Hepatic stellate cell (primary cell): ENCODE results near the gene ZMYND11.
"Not testable (repeated sequence)": the region's sequence is repeated elsewhere in the genome, so short reads cannot be mapped to it uniquely, and the experiment has no call there.

ENCODE experiments used
- DNase-seq: peaks from one replicate; pipeline ENCODE4 v3.0.0; 2011; ENCODE audit warnings: low spot score

ZMYND11 gene

GRCh38 chr10:285216-285615, 150.0 kb downstream of the ZMYND11 start:
- no peak for DNase-seq

- no peak for DNase-seq
Measured at GRCh38 chr10:287026-287709, 151.9 kb downstream of the ZMYND11 start.

- DNase-seq, result peak; percentile 29
Measured at GRCh38 chr10:287814-288213, 152.6 kb downstream of the ZMYND11 start.

- DNase-seq, result no peak
Measured at GRCh38 chr10:288316-289200, 153.3 kb downstream of the ZMYND11 start.

- DNase-seq, result no peak
Measured at GRCh38 chr10:289581-289980, 154.3 kb downstream of the ZMYND11 start.

GRCh38 chr10:290026-290725, 154.9 kb downstream of the ZMYND11 start:
- DNase-seq, result no peak

GRCh38 chr10:293636-294035, 158.4 kb downstream of the ZMYND11 start:
- DNase-seq, result no peak

GRCh38 chr10:297567-297966, 162.3 kb downstream of the ZMYND11 start:
- DNase-seq, result peak; percentile 70

GRCh38 chr10:298033-298432, 162.8 kb downstream of the ZMYND11 start:
- no peak for DNase-seq

GRCh38 chr10:299512-299911, 164.3 kb downstream of the ZMYND11 start:
- no peak for DNase-seq

- DNase-seq, result no peak
Measured at GRCh38 chr10:299969-300368, 164.7 kb downstream of the ZMYND11 start.

GRCh38 chr10:300580-300979, 165.3 kb downstream of the ZMYND11 start:
- not testable (repeated sequence) for DNase-seq

GRCh38 chr10:301536-301935, 166.3 kb downstream of the ZMYND11 start:
- DNase-seq, result no peak
